ENCODE data around the gene NCK1.

DNA sequence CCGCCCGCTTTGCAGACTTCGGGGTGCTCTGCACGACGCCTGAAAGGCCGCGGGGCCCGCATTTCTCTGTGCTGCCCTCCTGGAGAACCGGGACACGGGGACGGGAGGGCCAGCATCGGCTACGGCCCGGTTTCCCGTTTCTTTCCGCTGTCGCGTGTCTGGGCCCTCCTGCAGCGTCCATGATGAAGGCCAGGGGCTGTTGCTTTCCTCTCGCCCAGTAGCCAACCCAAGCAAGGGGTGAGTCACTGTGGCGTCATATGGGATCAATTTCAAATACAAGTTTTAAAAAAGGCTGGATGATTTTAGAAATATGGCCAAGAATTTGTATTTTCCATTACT is 42.6 kb upstream of the NCK1 start:
- TF ChIP-seq EP300 (IDR thresholded peaks at IDR 0.05) (no peak), CTCF (IDR thresholded peaks at IDR 0.05) (no peak)

All from gastroesophageal sphincter (tissue), 3 donors.